K562 (cell line): ENCODE data around the gene ADAT1. TPM values are rescaled to one million over a fixed set of nuclear protein-coding genes. Genes with fewer than 3 reads are reported as not detected.

Experiments
- CCAR2 ChIP-seq: fragments of 200-400 bp; formaldehyde crosslinking; IDR thresholded peaks from 2 replicates; pipeline ENCODE4 v1.6.1; 2017; ENCODE audit warnings: mild to moderate bottlenecking, low read depth, low read length
- CHD4 ChIP-seq: fragments of 200-600 bp; sonication (generic); IDR thresholded peaks from 3 replicates; pipeline ENCODE4 v1.6.1; 2012; ENCODE audit warnings: low read depth, mild to moderate bottlenecking, mixed read lengths, low read length, inconsistent platforms; ENCODE audit not compliant: insufficient read depth, insufficient replicate concordance, poor library complexity, severe bottlenecking
- CTBP1 ChIP-seq: fragments of 450-650 bp; IDR thresholded peaks from 2 replicates; pipeline ENCODE4 v1.6.1; 2016; ENCODE audit warnings: borderline replicate concordance
- ELF2 ChIP-seq: fragments of 250-450 bp; sonication (Bioruptor Pico); IDR thresholded peaks from 2 replicates; pipeline ENCODE4 v1.5.0; 2021; ENCODE audit warnings: mild to moderate bottlenecking
- ETS1 ChIP-seq: conservative IDR thresholded peaks from 2 replicates; pipeline ENCODE4 v1.6.1; 2011; ENCODE audit warnings: low read depth, mild to moderate bottlenecking, low read length; ENCODE audit not compliant: control insufficient read depth
- ETV1 ChIP-seq: fragments of 450-650 bp; conservative IDR thresholded peaks from 2 replicates; pipeline ENCODE4 v1.6.1; 2016; ENCODE audit warnings: missing genetic modification characterization, control low read depth, low read depth, missing compliant biosample characterization
- GATAD2A ChIP-seq: fragments of 450-650 bp; IDR thresholded peaks from 2 replicates; pipeline ENCODE4 v1.6.1; 2017
- HLTF ChIP-seq: fragments of 450-650 bp; IDR thresholded peaks from 2 replicates; pipeline ENCODE4 v1.6.1; 2016
- ILK ChIP-seq: fragments of 450-650 bp; IDR thresholded peaks from 2 replicates; pipeline ENCODE4 v1.6.1; 2016; ENCODE audit warnings: missing genetic modification characterization, low read depth, mild to moderate bottlenecking, missing compliant biosample characterization, moderate library complexity, borderline replicate concordance
- JUND ChIP-seq, 2 experiments: IDR thresholded peaks; 2 replicates in 1 of 2; 3 replicates in 1 of 2; pipeline ENCODE4 v1.6.1; 2011; ENCODE audit warnings: borderline replicate concordance in 2 of 2, low read depth in 2 of 2, low read length in 2 of 2, improper control_type of control experiment in 1 of 2, missing biosample characterization in 1 of 2, missing genetic modification characterization in 1 of 2, missing genetic modification reagents in 1 of 2
- MCM2 ChIP-seq: fragments of 450-650 bp; IDR thresholded peaks from 2 replicates; pipeline ENCODE4 v1.6.1; 2017; ENCODE audit warnings: low read depth, mild to moderate bottlenecking
- MXI1 ChIP-seq: IDR thresholded peaks from 2 replicates; pipeline ENCODE4 v1.6.1; 2011; ENCODE audit warnings: low read depth, mild to moderate bottlenecking, improper control_type of control experiment, low read length
- NFIX ChIP-seq: fragments of 250-450 bp; sonication (Bioruptor Pico); IDR thresholded peaks from 2 replicates; pipeline ENCODE4 v1.4.0; 2020; ENCODE audit warnings: low read depth, mild to moderate bottlenecking, moderate library complexity
- POLR2G ChIP-seq: fragments of 200-400 bp; formaldehyde crosslinking; IDR thresholded peaks from 2 replicates; pipeline ENCODE4 v1.6.1; 2017; ENCODE audit warnings: low read depth, mild to moderate bottlenecking, antibody characterized with exemption, low read length, moderate library complexity
- PTRF ChIP-seq: fragments of 450-650 bp; IDR thresholded peaks from 2 replicates; pipeline ENCODE4 v1.6.1; 2016; ENCODE audit warnings: mild to moderate bottlenecking, missing genetic modification characterization, missing compliant biosample characterization
- RBFOX2 ChIP-seq: fragments of 200-400 bp; formaldehyde crosslinking; IDR thresholded peaks from 2 replicates; pipeline ENCODE4 v1.6.1; 2017; ENCODE audit warnings: low read depth, mild to moderate bottlenecking, low read length, moderate library complexity
- SLC30A9 ChIP-seq: fragments of 250-450 bp; sonication (Bioruptor Pico); IDR thresholded peaks from 2 replicates; pipeline ENCODE4 v1.8.0; 2022; ENCODE audit warnings: mild to moderate bottlenecking, moderate library complexity
- SMAD3 ChIP-seq: fragments of 450-650 bp; formaldehyde crosslinking; conservative IDR thresholded peaks from 2 replicates; pipeline ENCODE4 v1.4.0; 2020; ENCODE audit warnings: mild to moderate bottlenecking
- SNIP1 ChIP-seq: fragments of 450-650 bp; IDR thresholded peaks from 2 replicates; pipeline ENCODE4 v1.7.1; 2017; ENCODE audit warnings: low read depth, mild to moderate bottlenecking
- TAF1 ChIP-seq: IDR thresholded peaks from 2 replicates; pipeline ENCODE4 v1.6.1; 2011; ENCODE audit warnings: mild to moderate bottlenecking, low read length, moderate library complexity; ENCODE audit not compliant: insufficient read depth, control insufficient read depth, severe bottlenecking; ENCODE audit errors: extremely low read depth
- TAF15 ChIP-seq: fragments of 200-400 bp; formaldehyde crosslinking; IDR thresholded peaks from 2 replicates; pipeline ENCODE4 v1.6.1; 2017; ENCODE audit warnings: mild to moderate bottlenecking, low read depth, low read length, moderate library complexity
- TAF9B ChIP-seq: fragments of 450-650 bp; IDR thresholded peaks from 2 replicates; pipeline ENCODE4 v1.6.1; 2018; ENCODE audit warnings: mild to moderate bottlenecking; ENCODE audit not compliant: partially characterized antibody
- TCF7 ChIP-seq: sonication (generic); IDR thresholded peaks from 2 replicates; pipeline ENCODE4 v1.6.1; 2016; ENCODE audit warnings: antibody characterized with exemption, borderline replicate concordance
- TFAM ChIP-seq: fragments of 250-450 bp; sonication (Bioruptor Pico); conservative IDR thresholded peaks from 2 replicates; pipeline ENCODE4 v1.5.0; 2021; ENCODE audit warnings: mild to moderate bottlenecking, moderate library complexity
- ZBTB1 ChIP-seq: sonication (generic); formaldehyde crosslinking; IDR thresholded peaks from 2 replicates; pipeline ENCODE4 v1.8.1; 2023; ENCODE audit warnings: missing genetic modification reagents, low read depth, mild to moderate bottlenecking, borderline replicate concordance
- ZBTB7A ChIP-seq: IDR thresholded peaks from 2 replicates; pipeline ENCODE4 v1.6.1; 2011; ENCODE audit warnings: low read depth, mild to moderate bottlenecking, low read length, moderate library complexity, borderline replicate concordance; ENCODE audit not compliant: control insufficient read depth
- ZFP91 ChIP-seq: sonication (generic); formaldehyde crosslinking; IDR thresholded peaks from 2 replicates; pipeline ENCODE4 v1.8.0; 2022; ENCODE audit warnings: mild to moderate bottlenecking, missing genetic modification reagents
- polyA plus RNA-seq, 8 experiments: library from polyadenylated mRNA; depleted of rRNA in 4 of 8; stranded (reverse) in 5 of 8; unstranded in 3 of 8; fragments of >200 nt; fragmentation: Nextera tagmentation in 2 of 8; fragmentation: Illumina TruSeq in 1 of 8; extraction: Ambion mirVana in 2 of 8; extraction: Trizol in 1 of 8; gene quantifications; 2 replicates each; pipeline versions ENCODE4 v1.2.1 to v1.2.3, GENCODE V29; 2011 to 2014; ENCODE audit warnings: inconsistent platforms in 1 of 8, missing spikeins in 1 of 8
- total RNA-seq, 7 experiments: library from RNA; depleted of rRNA in 6 of 7; stranded (reverse); fragments of >200 nt in 6 of 7; fragmentation: Illumina TruSeq in 2 of 7; extraction: Trizol in 2 of 7; gene quantifications; 2 replicates each; pipeline versions ENCODE4 v1.2.1 to v1.2.3, GENCODE V29; 2011 to 2021; ENCODE audit warnings: low replicate concordance in 1 of 7

ADAT1 gene
- total and polyA plus RNA-seq, 9 of the 15 experiments (the other 6 are each of a cell fraction or from before 2014, with no cell fraction given), result 16.0 to 36.7 (median 28.2) TPM

- TF ChIP-seq JUND (IDR thresholded peaks at IDR 0.05; ENCODE audit: borderline replicate concordance, low read depth, low read length) (peak; percentile 6; the same call in 1 of the 2 replicates), JUND (tag; IDR thresholded peaks at IDR 0.05; ENCODE audit: borderline replicate concordance, low read depth, low read length) (no peak), TAF9B (no peak), NFIX (CRISPR knock-in tag) (no peak), MCM2 (no peak), ETS1 (peak; percentile 66; the same call in 1 of the 2 replicates), TCF7 (0 out of 2 replicates have a peak, but pooled peaks have one; percentile 48), HLTF (no peak), CTBP1 (0 out of 2 replicates have a peak, but pooled peaks have one; percentile 64), GATAD2A (no peak), ZFP91 (peak; percentile 44; the same call in 1 of the 2 replicates), CHD4 (no peak), ELF2 (CRISPR knock-in tag) (no peak), ILK (no peak), TFAM (CRISPR knock-in tag) (no peak), ZBTB7A (no peak), PTRF (tag) (no peak), TAF1 (peak; percentile 56), ETV1 (no peak), MXI1 (peak; percentile 96), SMAD3 (CRISPR knock-in tag) (no peak), SLC30A9 (CRISPR knock-in tag) (no peak), TAF15 (no peak), SNIP1 (no peak), ZBTB1 (CRISPR knock-in tag) (no peak; the same call in 1 of the 2 replicates), POLR2G (peak; percentile 81), RBFOX2 (peak; percentile 80), CCAR2 (no peak)
Measured at GRCh38 chr16:75555707-75556430, 67.2 kb downstream of the ADAT1 start, which contains the start of gene TMEM231 (continued).
